Putamen (tissue), 1 donor: ENCODE results near the gene KIF16B.
"Not testable (repeated sequence)": the region's sequence is repeated elsewhere in the genome, so short reads cannot be mapped to it uniquely, and the experiment has no call there.

Experiments used
- DNase-seq: peaks from one replicate; pipeline ENCODE4 v3.0.0-alpha.2; 2016; ENCODE audit warnings: low spot score

The KIF16B gene

GRCh38 chr20:16553684-16554083 is 19.6 kb downstream of the KIF16B start:
- no peak for DNase-seq

- no peak for DNase-seq
These were observed 20.1 kb downstream of the KIF16B start for GRCh38 chr20:16553101-16553500.

GRCh38 chr20:16552015-16552414 is 21.2 kb downstream of the KIF16B start:
- DNase-seq: no peak

- no peak for DNase-seq
These were observed 21.6 kb downstream of the KIF16B start for GRCh38 chr20:16551607-16552006.

DNA sequence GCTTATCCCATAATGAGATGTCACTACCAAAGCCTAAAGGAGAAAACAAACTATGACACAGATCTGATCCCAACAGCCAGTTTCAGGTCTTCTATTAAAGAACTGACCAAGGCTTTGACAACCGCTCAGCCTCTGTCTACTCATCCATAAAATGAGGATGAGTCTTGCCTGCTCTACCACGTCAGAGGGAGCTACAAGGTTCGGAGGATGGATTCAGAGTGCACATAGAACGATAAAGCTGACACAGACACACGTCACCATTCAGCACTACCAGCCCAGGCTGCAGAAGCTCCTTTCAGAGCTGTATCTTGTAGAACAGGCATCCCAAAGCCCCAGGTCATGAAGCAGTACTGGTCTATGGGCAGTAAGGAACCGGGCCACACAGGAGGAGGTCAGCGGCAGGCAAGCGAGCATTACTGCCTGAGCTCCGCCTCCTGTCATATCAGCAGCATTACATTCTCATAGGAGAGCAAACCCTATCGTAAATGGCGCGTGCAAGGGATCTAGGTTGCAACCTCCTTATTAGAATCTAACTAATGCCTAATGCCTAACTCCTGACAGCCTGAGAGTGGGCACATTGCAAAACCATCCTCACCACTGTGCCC is 25.1 kb downstream of the KIF16B start:
- no peak for DNase-seq

DNA sequence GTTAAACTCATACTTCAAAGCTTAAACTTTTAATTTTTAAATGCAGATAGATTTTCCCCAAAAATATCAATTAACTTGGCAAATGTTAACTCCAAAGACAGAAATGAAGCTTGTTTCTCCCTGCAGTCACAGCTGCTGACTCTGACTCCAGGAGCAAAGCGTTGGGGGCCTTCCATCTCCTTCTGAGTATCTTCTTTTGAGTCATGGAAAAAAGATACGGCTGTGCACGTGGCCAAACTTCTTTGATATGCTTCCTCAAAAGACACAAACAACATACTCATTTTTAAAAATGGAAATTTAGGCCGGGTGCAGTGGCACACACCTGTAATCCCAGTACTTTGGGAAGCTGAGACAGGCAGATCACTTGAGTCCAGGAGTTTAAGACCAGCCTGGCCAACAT is 28.3 kb downstream of the KIF16B start:
- no peak for DNase-seq

DNA sequence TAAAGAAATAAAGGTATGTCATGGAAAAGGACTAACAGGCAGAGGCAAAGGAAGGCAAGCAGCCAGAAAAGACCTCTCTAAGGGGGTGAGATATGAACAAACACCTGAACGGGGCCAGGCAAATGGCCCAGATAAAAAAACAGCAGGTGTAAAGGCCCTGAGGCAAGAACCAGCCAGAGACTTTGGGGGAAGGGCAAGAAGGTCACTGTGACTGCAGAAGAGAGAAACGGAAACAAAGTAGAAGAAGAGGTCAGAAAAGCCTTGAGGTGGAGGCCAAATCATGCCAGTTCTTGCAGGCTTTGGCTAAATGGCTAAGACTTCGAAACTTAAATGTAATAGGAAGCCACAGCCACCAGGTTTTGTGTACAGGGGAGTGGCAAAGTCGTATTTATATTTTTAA is 30.8 kb downstream of the KIF16B start:
- no peak for DNase-seq

- DNase-seq: no peak
These were observed 31.4 kb downstream of the KIF16B start for GRCh38 chr20:16541878-16542277.

DNA sequence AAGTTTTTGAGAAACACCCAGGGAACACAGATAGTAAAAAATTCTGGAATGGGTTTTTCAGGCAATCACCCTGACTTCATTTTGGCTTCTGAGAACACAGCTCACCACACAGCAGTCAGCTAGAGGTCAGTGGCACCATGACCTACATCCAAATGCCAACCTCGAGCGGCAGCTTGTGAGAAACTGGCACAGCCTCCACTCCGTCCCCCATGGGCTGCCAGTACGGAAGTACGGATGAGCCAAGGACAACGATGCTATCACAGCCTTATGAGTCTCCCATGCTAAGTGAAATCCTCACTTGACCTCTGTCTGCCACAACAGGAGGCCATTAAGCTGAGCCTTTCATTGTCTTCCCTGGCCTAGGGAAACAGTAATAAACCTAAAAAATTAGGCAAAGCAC is 32.0 kb downstream of the KIF16B start:
- DNase-seq: no peak

DNA sequence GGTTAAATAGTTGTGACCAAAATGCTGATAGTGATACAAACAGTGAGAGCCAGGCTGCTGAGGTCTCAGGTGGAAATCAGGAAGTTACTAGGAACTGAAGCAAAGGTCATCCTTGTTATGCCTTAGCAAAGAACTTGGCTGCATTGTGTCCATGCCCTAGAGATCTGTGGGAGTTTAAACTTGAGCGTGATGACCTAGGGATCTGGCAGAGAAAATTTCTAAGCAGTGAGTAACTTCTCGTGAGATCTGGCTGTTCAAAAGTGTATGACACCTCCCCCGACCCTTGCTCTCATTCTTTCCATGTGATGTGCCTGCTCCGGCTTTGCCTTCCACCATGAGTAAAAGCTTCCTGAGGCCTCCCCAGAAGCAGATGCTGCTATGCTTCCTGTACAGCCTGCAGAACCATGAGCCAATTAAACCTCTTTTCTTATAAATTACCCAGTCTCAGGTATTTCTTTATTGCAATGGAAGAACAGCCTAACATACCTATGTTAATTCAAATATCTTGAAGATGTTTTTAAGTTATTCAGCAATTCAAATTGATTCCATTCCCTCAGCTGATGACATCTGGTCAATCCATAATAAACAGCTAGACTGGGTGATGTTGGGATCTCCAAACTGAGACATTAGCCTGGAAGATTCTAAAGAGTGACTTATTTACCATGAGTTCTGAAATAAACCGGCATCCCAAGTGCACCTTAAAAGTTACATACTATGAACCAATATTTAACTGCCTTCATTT is 33.8 kb downstream of the KIF16B start:
- no peak for DNase-seq

GRCh38 chr20:16538779-16539178 is 34.5 kb downstream of the KIF16B start:
- DNase-seq: no peak

DNA sequence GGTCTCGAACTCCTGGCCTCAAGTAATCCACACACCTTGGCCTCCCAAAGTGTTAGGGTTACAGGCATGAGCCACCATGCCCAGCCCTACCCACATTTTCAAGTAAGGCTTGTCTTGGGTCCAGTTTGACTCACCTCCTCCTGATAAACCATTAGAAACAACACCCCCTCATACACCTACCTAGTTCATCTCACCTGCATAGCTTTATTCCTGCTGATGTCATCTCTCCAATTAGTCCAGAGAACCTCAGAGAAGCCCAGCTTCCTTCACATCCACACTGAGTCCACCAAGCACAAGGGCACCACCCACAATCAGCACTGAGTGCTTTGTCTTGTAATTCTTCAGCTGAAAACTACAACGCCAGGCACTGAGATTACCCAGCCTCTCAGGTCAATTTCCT is 35.3 kb downstream of the KIF16B start:
- DNase-seq: no peak

GRCh38 chr20:16537025-16537665 is 36.1 kb downstream of the KIF16B start:
- no peak for DNase-seq

DNA sequence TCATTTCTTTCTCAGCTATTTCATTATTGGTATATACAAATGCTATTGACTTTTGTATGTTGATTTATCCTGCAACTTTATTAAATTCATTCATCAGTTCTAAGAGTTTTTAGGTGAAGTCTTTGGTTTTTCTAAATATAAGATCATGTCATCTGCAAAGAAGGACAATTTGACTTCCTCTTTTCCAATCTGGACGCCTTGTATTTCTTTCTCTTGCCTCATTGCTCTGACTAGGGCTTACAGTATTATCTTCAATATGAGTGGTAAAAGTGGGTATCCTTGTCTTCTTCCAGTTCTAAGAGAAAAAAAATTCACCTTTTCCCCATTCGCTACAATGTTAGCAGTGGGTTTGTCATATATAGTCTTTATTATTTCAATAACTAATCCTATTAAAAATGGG is 38.0 kb downstream of the KIF16B start:
- DNase-seq: no peak

DNA sequence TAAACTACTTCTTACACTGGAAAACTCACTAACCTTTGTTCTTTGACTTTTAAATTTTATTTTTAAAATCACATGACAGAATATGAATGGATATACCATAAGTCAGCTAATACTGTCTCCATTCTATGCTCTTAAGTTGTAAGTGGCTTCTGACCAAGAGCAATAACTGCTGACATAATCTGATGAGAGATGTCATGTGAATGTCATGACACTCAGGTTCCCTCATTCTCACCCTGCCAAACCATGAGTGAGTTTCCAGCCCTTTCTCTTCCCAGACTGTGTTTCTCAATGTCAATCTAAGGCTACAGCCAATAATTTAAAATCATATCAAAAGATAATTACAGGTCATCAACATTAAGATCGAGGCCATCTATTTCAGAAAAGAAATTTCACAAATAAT is 39.7 kb downstream of the KIF16B start:
- DNase-seq: no peak

- DNase-seq: no peak
These were observed 41.8 kb downstream of the KIF16B start for GRCh38 chr20:16531485-16531884.

- DNase-seq: no peak
These were observed 43.0 kb downstream of the KIF16B start for GRCh38 chr20:16530201-16530681.

- DNase-seq: no peak
These were observed 45.2 kb downstream of the KIF16B start for GRCh38 chr20:16528078-16528477.

GRCh38 chr20:16527438-16527837 is 45.8 kb downstream of the KIF16B start:
- DNase-seq: no peak

DNA sequence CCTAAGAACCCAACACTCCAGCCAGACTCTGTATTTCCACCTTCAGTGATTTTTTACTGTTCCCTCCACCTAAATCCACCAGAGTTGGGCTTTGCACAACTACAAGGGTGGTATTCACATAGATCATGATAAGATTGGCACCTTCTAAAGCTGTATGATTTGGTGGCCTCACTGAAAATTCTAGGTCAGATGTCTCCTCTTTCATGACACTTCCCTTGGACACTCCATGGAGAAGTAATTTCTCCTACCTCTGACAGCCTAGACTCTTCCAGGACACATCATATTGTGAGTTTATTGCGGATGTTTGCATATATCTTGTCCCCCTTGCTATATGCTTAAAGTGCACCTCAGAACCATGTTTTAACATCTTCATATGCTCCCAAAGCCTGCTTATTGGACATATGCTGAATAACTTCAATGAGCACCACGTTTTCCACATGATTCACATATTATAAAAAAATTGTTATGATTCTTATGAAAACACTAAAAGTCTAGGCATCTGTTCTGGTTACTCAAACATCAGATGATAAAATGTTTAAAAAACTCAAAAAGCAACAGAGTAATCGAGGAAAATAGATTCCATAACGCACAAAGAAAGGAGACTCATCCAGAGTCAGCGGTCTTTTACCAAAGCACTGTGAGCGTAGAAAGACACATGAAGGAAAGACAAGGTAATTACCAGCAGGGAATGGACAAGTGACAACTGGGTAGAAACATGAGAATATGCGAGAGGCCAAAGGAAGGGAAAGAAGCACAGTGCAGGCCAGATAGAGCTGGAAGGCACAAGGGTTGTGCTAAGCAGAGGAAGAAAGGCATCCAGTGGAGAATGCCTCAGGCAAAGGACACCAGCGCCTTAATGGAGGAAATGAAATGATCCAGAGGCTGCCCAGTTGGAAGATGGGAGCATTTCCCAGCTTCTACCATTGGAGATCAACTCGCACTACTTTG is 46.5 kb downstream of the KIF16B start:
- no peak for DNase-seq

GRCh38 chr20:16522651-16523050 is 50.6 kb downstream of the KIF16B start:
- not testable (repeated sequence) for DNase-seq

GRCh38 chr20:16520154-16520553 is 53.1 kb downstream of the KIF16B start:
- no peak for DNase-seq
